ENCODE data around the gene ARL6IP4.

Gene ARL6IP4

GRCh38 chr12:123031171-123031845, 50.8 kb downstream of the ARL6IP4 start:
- H3K27me3 ChIP-seq (ENCODE audit: insufficient read depth, low read length) = no peaks in the 10 kb centered on the region
- no peak overlapping the region for H3K27ac ChIP-seq (ENCODE audit: low read depth, low read length)
- no peak overlapping the region for H2AFZ ChIP-seq (ENCODE audit: low read length, unreplicated experiment)
- no peak overlapping the region for H3K4me3 ChIP-seq (ENCODE audit: low read depth, low read length)
- H3K79me2 ChIP-seq (ENCODE audit: control insufficient read depth, insufficient read depth, low read length, unreplicated experiment) = no peaks in the 10 kb centered on the region
- H3K4me1 ChIP-seq (ENCODE audit: control insufficient read depth, insufficient read depth, low read length, unreplicated experiment) = peaks cover 13% of the 10 kb centered on the region
- H3K36me3 ChIP-seq (ENCODE audit: insufficient read depth, low read length) = no peaks in the 10 kb centered on the region; the same call in 1 of the 2 replicates
